Spinal cord (tissue), 10 donors: ENCODE results near the gene RETREG1. TPM values are rescaled to one million over a fixed set of nuclear protein-coding genes. Genes with fewer than 3 reads are reported as not detected.

Experiments used
- DNase-seq, 6 donors: peaks; one replicate each; pipeline versions ENCODE4 v3.0.0 to v3.0.0-alpha.2; 2013 to 2015; ENCODE audit warnings: low spot score in 6 of 6, low read depth in 4 of 6
- H3K27ac ChIP-seq: one replicate; pipeline ENCODE4 v1.5.1; 2013; ENCODE audit warnings: low read depth, low read length, control low read depth
- H3K27me3 ChIP-seq: one replicate; pipeline ENCODE4 v1.6.1; 2013; ENCODE audit warnings: low read length; ENCODE audit not compliant: control insufficient read depth, insufficient read depth
- H3K36me3 ChIP-seq: one replicate; pipeline ENCODE4 v1.6.1; 2013; ENCODE audit warnings: low read length; ENCODE audit not compliant: control insufficient read depth, insufficient read depth
- H3K4me1 ChIP-seq: one replicate; pipeline ENCODE4 v1.6.1; 2013; ENCODE audit warnings: low read length; ENCODE audit not compliant: control insufficient read depth, insufficient read depth
- H3K4me3 ChIP-seq: one replicate; pipeline ENCODE4 v1.5.1; 2013; ENCODE audit warnings: low read depth, low read length, control low read depth
- H3K9me3 ChIP-seq: one replicate; pipeline ENCODE4 v1.6.1; 2013; ENCODE audit warnings: low read length; ENCODE audit not compliant: control insufficient read depth, insufficient read depth
- WGBS: methylation state at CpG from one replicate; pipeline ENCODE4 v1.1.5; 2013; ENCODE audit warnings: missing lambda C conversion rate; ENCODE audit not compliant: insufficient coverage; 5-methylcytosine and 5-hydroxymethylcytosine counted together
- polyA plus RNA-seq, 2 donors: library from polyadenylated mRNA; unstranded; fragments of 120-200 nt; gene quantifications; one replicate each; pipeline ENCODE4 v1.2.1, GENCODE V29; 2013; ENCODE audit not compliant: insufficient read length in 2 of 2
- total RNA-seq, 2 donors: library from RNA; depleted of rRNA in 1 of 2; stranded (reverse); fragments of 120-200 nt in 1 of 2; fragments of >200 nt in 1 of 2; gene quantifications; one replicate each; pipeline versions ENCODE4 v1.2.3 to v1.2.4, GENCODE V29; 2013 to 2014
- donor health status: healthy.

The RETREG1 gene
- total and polyA plus RNA-seq, 4 donors, result 42.0 to 120 (median 56.6) TPM

DNA sequence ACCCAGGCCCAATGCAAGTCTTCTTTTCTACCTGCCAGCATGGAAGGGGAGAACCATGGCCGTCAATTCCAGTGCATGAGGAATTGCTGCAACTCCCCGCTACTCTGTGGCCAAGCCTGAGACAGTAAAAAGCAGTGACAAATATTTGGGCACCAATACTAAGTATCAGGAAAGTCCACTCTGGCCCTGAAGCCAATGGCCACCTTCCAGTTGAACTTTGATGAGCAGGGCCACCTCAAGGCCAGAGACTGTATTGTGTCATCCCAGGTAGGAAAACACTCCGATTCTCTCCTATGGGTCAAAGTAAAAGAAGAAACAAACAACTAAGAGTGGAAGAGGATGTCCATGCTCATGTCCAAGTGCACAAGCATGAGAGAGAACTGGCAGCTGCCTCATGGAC is 27.1 kb downstream of the RETREG1 start:
- Histone ChIP-seq H3K4me3 (no peak overlapping the region), H3K27ac (no peak overlapping the region), H3K36me3 (no peaks in the 10 kb centered on the region), H3K27me3 (no peaks in the 10 kb centered on the region), H3K9me3 (no peaks in the 10 kb centered on the region), H3K4me1 (no peaks in the 10 kb centered on the region)
- DNase-seq, result no peak
- WGBS, result 93% methylated on average over 3 of the region's 3 CpGs

DNA sequence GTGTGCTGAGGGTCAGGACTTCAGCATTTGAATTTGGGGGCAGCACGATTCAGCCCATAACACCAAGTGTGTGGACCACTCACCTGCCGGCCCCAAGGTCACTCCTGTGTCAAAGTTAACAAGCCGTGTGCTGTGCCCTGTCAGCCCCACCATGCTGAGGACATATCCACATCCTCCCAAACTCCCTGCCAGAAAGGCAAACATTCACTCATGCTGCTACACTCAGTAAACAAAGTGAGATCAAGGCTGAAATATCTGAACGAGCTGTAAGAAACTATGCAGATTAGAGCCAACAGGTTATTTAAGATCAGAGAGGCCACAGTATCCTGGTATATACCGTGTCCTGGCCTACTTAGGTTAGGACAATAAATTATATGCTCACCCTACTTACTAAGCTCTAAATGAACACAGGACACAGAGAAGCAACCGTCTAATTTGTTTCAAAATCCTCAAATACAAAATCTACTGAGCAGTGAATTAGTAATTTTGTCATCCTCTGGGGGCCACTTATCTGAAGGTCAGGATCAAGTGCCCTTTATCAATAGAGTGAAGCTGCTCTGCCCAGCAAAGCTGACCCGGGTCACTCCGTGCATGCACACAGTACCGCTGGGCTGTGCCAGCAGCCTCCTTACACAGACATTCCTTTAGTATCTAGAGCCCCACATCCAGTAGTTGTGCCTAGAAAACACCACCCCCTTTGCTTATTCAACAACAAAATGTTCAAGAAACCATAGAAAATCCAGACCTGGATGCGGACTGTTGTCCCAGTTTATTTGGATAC is 28.2 kb downstream of the RETREG1 start:
- Histone ChIP-seq H3K27me3 (no peaks in the 10 kb centered on the region), H3K36me3 (no peaks in the 10 kb centered on the region), H3K4me3 (no peak overlapping the region), H3K9me3 (no peaks in the 10 kb centered on the region), H3K27ac (no peak overlapping the region), H3K4me1 (no peaks in the 10 kb centered on the region)
- 78% methylated on average over 7 of the region's 10 CpGs for WGBS
- no peak for DNase-seq

DNA sequence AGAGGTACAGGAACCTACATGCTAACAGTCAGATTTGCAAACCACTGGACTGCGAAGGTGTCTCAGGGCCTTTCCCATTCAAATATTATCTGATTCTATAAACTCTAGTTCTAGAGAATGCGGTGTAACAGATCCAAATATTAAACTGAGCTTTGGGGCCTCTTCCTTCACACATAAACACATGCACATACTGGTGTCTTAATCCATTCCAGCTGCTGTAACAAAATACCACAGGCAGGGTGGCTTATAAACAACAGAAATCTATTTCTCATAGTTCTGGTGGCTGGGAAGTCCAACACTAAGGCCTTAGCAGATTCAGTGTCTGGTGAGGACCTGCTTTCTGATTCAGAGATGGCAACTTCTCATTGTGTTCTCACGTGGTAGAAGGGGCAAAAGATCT is 30.2 kb downstream of the RETREG1 start:
- DNase-seq, result no peak
- H3K27ac ChIP-seq, result no peak overlapping the region
- H3K36me3 ChIP-seq, result no peaks in the 10 kb centered on the region
- no peak overlapping the region for H3K4me3 ChIP-seq
- no peaks in the 10 kb centered on the region for H3K9me3 ChIP-seq
- peaks cover 3% of the 10 kb centered on the region for H3K4me1 ChIP-seq
- 100% methylated on average over 2 of the region's 3 CpGs for WGBS
- no peaks in the 10 kb centered on the region for H3K27me3 ChIP-seq

DNA sequence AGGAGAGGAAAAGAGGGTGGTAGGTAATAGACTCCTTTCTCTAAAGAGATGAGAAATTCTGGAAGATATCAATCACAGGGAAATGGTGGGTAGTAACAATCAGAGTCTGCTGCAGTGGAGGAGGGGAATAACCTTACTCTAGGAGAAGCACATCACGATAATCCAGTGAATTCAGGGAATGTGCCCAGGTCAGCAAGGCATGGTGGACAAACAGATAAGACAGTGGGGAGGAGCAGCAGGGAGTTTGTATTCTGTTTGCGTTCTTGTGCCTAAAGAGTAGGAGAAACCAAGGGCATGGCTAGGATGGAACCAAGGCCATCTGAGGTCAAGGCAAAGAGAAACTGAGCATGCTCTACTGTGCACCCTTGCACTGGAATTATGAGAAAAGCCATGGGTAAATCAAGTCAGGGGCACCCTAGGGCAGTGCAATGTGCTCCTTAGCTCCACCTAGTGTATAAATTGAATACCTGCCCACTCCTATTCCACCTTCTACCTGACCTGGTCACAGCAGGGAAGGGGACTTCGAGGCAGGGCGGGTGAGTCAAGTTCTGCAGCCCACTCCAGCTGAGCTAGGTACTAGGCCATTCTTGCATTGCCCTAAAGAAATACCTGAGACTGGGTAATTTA is 31.6 kb downstream of the RETREG1 start:
- Histone ChIP-seq H3K9me3 (no peaks in the 10 kb centered on the region), H3K36me3 (no peaks in the 10 kb centered on the region), H3K27ac (no peak overlapping the region), H3K4me3 (no peak overlapping the region), H3K27me3 (peaks cover 4% of the 10 kb centered on the region), H3K4me1 (peaks cover 14% of the 10 kb centered on the region)
- DNase-seq, result peak in 1 of 6 donors; percentile 46
- WGBS, result 78% methylated on average over 2 of the region's 4 CpGs

DNA sequence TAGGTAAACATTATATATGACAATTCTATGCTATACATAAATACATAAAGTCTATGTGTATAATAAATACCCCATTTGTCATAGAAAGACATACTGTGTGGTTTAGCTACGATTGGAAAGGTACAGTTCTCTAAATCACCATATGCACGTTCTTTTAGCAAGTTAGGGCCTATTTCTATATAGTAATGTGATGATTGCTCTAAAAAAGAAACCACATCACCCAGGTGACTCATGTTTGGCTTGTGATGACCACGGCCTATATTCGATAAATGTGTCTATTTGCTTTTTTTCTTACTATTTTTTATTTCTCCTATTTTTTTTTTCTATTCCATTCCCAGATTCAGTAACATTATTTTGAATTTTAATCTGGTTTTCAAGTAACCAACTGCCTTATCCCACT is 34.7 kb downstream of the RETREG1 start:
- H3K4me3 ChIP-seq, result no peak overlapping the region
- H3K36me3 ChIP-seq, result no peaks in the 10 kb centered on the region
- no peak for DNase-seq
- peaks cover 4% of the 10 kb centered on the region for H3K27me3 ChIP-seq
- no peak overlapping the region for H3K27ac ChIP-seq
- peaks cover 27% of the 10 kb centered on the region for H3K4me1 ChIP-seq
- no CpG with 5 or more reads among the region's 4 CpGs for WGBS
- no peaks in the 10 kb centered on the region for H3K9me3 ChIP-seq

DNA sequence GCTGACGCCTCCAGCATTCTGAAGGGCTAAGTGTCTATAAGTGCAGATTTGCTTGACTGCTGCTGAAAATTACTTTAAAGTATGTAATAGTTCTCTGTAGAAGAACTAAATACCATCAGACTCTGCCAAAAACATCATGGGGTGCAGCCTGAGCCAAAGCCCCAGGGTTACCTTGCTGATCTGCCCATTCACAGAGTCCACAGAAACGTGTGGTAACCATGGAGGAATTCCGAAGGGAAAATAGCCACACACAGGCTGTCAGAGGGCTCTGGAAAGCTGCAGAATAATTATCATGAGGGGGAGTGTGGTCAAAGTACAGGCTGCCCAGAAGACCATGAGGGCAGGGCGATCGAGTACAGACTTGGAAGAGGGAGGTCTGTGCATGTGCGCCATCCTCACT is 36.4 kb downstream of the RETREG1 start:
- WGBS, result 36% methylated on average over 5 of the region's 6 CpGs
- no peak overlapping the region for H3K27ac ChIP-seq
- H3K4me1 ChIP-seq, result peaks cover 29% of the 10 kb centered on the region
- no peaks in the 10 kb centered on the region for H3K9me3 ChIP-seq
- H3K27me3 ChIP-seq, result peaks cover 4% of the 10 kb centered on the region
- no peak overlapping the region for H3K4me3 ChIP-seq
- H3K36me3 ChIP-seq, result no peaks in the 10 kb centered on the region
- peak in 2 of 6 donors; percentile 71 to 79 for DNase-seq

DNA sequence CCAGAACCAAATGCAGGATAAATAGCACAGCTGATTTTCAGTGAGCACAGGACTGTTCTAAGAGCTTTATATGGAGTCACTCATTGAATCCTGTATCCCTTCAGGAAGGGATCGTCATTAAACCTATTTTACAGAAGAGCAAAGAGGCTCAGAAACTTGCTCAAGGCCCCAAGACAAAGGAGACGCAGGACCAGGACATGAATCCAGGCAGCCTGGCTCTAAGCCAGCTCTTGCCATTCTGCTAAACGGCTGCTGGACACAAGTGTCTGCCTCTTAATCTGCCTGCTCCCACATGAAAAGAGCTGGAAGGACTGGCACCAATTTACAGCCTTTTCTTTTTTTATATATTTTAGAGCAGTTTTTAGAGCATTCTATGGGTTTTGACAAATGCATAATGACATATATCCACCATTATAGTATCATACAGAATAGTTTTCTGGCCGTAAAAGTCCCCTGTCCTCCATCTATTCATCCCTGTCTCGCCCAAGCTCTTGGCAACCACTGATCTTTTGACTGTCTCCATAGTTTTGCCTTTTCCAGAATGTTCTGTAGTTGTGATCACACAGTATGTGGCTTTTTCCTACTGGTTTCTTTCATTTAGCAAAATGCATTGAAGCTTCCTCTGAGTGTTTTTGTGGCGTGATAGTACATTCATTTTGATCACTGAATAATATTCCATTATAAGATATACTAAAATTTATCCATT is 37.5 kb downstream of the RETREG1 start:
- Histone ChIP-seq H3K27ac (no peak overlapping the region), H3K4me1 (peaks cover 33% of the 10 kb centered on the region), H3K4me3 (no peak overlapping the region), H3K9me3 (no peaks in the 10 kb centered on the region), H3K36me3 (no peaks in the 10 kb centered on the region), H3K27me3 (peaks cover 4% of the 10 kb centered on the region)
- 0% methylated on average over 2 of the region's 6 CpGs for WGBS
- DNase-seq, result peak in 3 of 6 donors; percentile 65 to 89 (median 86)

DNA sequence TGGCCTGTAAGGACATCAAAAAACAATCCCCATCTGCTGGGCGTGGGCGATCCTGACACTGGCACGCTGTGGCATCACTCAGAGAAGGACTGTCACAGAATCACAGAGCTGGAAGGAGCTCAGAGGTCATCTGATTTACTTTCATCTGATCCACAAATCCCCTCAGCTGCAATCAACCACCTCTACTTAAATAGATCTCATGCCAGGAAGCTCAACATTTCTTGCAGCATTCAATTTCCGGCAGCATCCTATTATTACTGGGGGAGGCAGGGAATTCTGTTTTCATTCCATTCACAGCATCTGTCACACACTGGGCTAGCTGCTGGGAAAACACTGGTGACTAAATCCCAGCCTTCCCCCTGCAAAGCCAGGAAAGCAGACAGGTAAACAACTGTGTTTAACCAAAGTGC is 38.3 kb downstream of the RETREG1 start:
- H3K4me1 ChIP-seq, result peaks cover 41% of the 10 kb centered on the region
- DNase-seq, result peak in 2 of 6 donors; percentile 36 to 88
- no peaks in the 10 kb centered on the region for H3K36me3 ChIP-seq
- H3K27ac ChIP-seq, result no peak overlapping the region
- H3K4me3 ChIP-seq, result no peak overlapping the region
- no peaks in the 10 kb centered on the region for H3K9me3 ChIP-seq
- H3K27me3 ChIP-seq, result peaks cover 4% of the 10 kb centered on the region
- WGBS, result 78% methylated on average over 3 of the region's 4 CpGs

DNA sequence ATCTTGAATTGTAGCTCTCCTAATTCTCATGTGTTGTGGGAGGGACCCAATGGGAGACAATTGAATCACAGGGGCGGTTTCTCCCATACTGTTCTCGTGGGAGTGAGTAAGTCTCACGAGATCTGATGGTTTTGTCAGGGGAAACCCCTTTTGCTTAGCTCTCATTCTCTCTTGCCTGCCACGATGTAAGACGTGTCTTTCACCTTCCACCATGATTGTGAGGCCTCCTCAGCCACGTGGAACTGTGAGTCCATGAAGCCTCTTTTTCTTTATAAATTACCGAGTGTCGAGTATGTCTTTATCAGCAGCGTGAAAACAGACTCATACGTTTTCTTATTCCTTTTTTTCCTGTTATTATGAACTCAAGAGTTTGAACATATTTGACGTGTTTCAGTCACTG is 39.1 kb downstream of the RETREG1 start:
- Histone ChIP-seq H3K4me1 (peaks cover 40% of the 10 kb centered on the region), H3K27ac (no peak overlapping the region)
- WGBS, result 94% methylated on average over 9 of the region's 11 CpGs

More for the DNA sequence above, 39.1 kb downstream of the RETREG1 start:
- Histone ChIP-seq H3K9me3 (no peaks in the 10 kb centered on the region), H3K4me3 (no peak overlapping the region), H3K36me3 (no peaks in the 10 kb centered on the region), H3K27me3 (peaks cover 4% of the 10 kb centered on the region)
- no peak for DNase-seq
